ENCODE measurements around the gene BCAP29.

Gene BCAP29

GRCh38 chr7:107560898-107561516, 19.0 kb upstream of the BCAP29 start:
- peaks cover 17% of the 10 kb centered on the region for H3K36me3 ChIP-seq (ENCODE audit: control insufficient read depth, insufficient read depth, low read length)
- no peaks in the 10 kb centered on the region for H3K27me3 ChIP-seq (ENCODE audit: control insufficient read depth, insufficient read depth, low read length)
- no peaks in the 10 kb centered on the region for H3K9me3 ChIP-seq (ENCODE audit: control insufficient read depth, insufficient read depth, low read length)
- H3K4me1 ChIP-seq (ENCODE audit: control insufficient read depth, insufficient read depth, low read length), result peaks cover 13% of the 10 kb centered on the region; the same call in 1 of the 2 replicates
- no peak overlapping the region for H3K9ac ChIP-seq (ENCODE audit: low read depth, low read length)
- H3K4me3 ChIP-seq (ENCODE audit: low read depth, low read length), result no peak overlapping the region
- no peak overlapping the region for H3K27ac ChIP-seq (ENCODE audit: low read depth, low read length)

GRCh38 chr7:107563081-107563774, 16.8 kb upstream of the BCAP29 start:
- H3K4me3 ChIP-seq (ENCODE audit: low read depth, low read length), result peak overlapping the region; percentile 100
- peaks cover 13% of the 10 kb centered on the region; the same call in 1 of the 2 replicates for H3K4me1 ChIP-seq (ENCODE audit: control insufficient read depth, insufficient read depth, low read length)
- H3K27ac ChIP-seq (ENCODE audit: low read depth, low read length), result peak overlapping the region; percentile 95
- no peaks in the 10 kb centered on the region for H3K27me3 ChIP-seq (ENCODE audit: control insufficient read depth, insufficient read depth, low read length)
- peak overlapping the region; percentile 98 for H3K9ac ChIP-seq (ENCODE audit: low read depth, low read length)
- no peaks in the 10 kb centered on the region for H3K9me3 ChIP-seq (ENCODE audit: control insufficient read depth, insufficient read depth, low read length)
- H3K36me3 ChIP-seq (ENCODE audit: control insufficient read depth, insufficient read depth, low read length), result peaks cover 9% of the 10 kb centered on the region; the same call in 1 of the 2 replicates

- H3K27me3 ChIP-seq (ENCODE audit: control insufficient read depth, insufficient read depth, low read length), result no peaks in the 10 kb centered on the region
- H3K4me3 ChIP-seq (ENCODE audit: low read depth, low read length), result peak within 1 kb of the TSS; percentile 100
- peak within 1 kb of the TSS; percentile 95 for H3K27ac ChIP-seq (ENCODE audit: low read depth, low read length)
Observed at GRCh38 chr7:107563775-107564552, 16.1 kb upstream of the BCAP29 start, which contains the start of the genes COG5 and DUS4L. COG5 (minus strand) TSS chr7:107563920; CDS start chr7:107563896, 24 bp downstream. DUS4L (plus strand) TSS chr7:107563971; CDS start chr7:107567071, 3,100 bp downstream.

GRCh38 chr7:107564553-107565298, 15.3 kb upstream of the BCAP29 start:
- peak overlapping the region; percentile 95 for H3K27ac ChIP-seq (ENCODE audit: low read depth, low read length)
- H3K9ac ChIP-seq (ENCODE audit: low read depth, low read length), result peak overlapping the region; percentile 98
- no peaks in the 10 kb centered on the region for H3K9me3 ChIP-seq (ENCODE audit: control insufficient read depth, insufficient read depth, low read length)
- H3K4me1 ChIP-seq (ENCODE audit: control insufficient read depth, insufficient read depth, low read length), result peaks cover 13% of the 10 kb centered on the region; the same call in 1 of the 2 replicates
- H3K27me3 ChIP-seq (ENCODE audit: control insufficient read depth, insufficient read depth, low read length), result no peaks in the 10 kb centered on the region
- peak overlapping the region; percentile 100 for H3K4me3 ChIP-seq (ENCODE audit: low read depth, low read length)
- H3K36me3 ChIP-seq (ENCODE audit: control insufficient read depth, insufficient read depth, low read length), result peaks cover 10% of the 10 kb centered on the region; the same call in 1 of the 2 replicates

More at GRCh38 chr7:107563775-107564552, 16.1 kb upstream of the BCAP29 start, which contains the start of the genes COG5 and DUS4L:
- peak within 1 kb of the TSS; percentile 98 for H3K9ac ChIP-seq (ENCODE audit: low read depth, low read length)
- H3K36me3 ChIP-seq (ENCODE audit: control insufficient read depth, insufficient read depth, low read length), result peaks cover 10% of the 10 kb centered on the region; the same call in 1 of the 2 replicates
- no peaks in the 10 kb centered on the region for H3K9me3 ChIP-seq (ENCODE audit: control insufficient read depth, insufficient read depth, low read length)
- peaks cover 13% of the 10 kb centered on the region; the same call in 1 of the 2 replicates for H3K4me1 ChIP-seq (ENCODE audit: control insufficient read depth, insufficient read depth, low read length)

- Histone ChIP-seq H3K9me3 (ENCODE audit: control insufficient read depth, insufficient read depth, low read length) (no peaks in the 10 kb centered on the region), H3K9ac (ENCODE audit: low read depth, low read length) (no peak overlapping the region), H3K4me3 (ENCODE audit: low read depth, low read length) (no peak overlapping the region), H3K27ac (ENCODE audit: low read depth, low read length) (no peak overlapping the region), H3K36me3 (ENCODE audit: control insufficient read depth, insufficient read depth, low read length) (peaks cover 58% of the 10 kb centered on the region), H3K4me1 (ENCODE audit: control insufficient read depth, insufficient read depth, low read length) (no peaks in the 10 kb centered on the region), H3K27me3 (ENCODE audit: control insufficient read depth, insufficient read depth, low read length) (no peaks in the 10 kb centered on the region)
Observed at GRCh38 chr7:107570298-107570697, 9.7 kb upstream of the BCAP29 start.

- Histone ChIP-seq H3K9ac (ENCODE audit: low read depth, low read length) (no peak overlapping the region), H3K27ac (ENCODE audit: low read depth, low read length) (no peak overlapping the region), H3K4me3 (ENCODE audit: low read depth, low read length) (no peak overlapping the region), H3K9me3 (ENCODE audit: control insufficient read depth, insufficient read depth, low read length) (no peaks in the 10 kb centered on the region), H3K4me1 (ENCODE audit: control insufficient read depth, insufficient read depth, low read length) (no peaks in the 10 kb centered on the region), H3K36me3 (ENCODE audit: control insufficient read depth, insufficient read depth, low read length) (peaks cover 69% of the 10 kb centered on the region), H3K27me3 (ENCODE audit: control insufficient read depth, insufficient read depth, low read length) (no peaks in the 10 kb centered on the region)
Observed at GRCh38 chr7:107573537-107573936, 6.5 kb upstream of the BCAP29 start.

- peaks cover 29% of the 10 kb centered on the region for H3K36me3 ChIP-seq (ENCODE audit: control insufficient read depth, insufficient read depth, low read length)
- peak overlapping the region; percentile 87 for H3K9ac ChIP-seq (ENCODE audit: low read depth, low read length)
- H3K27ac ChIP-seq (ENCODE audit: low read depth, low read length), result peak overlapping the region; percentile 89
- H3K4me1 ChIP-seq (ENCODE audit: control insufficient read depth, insufficient read depth, low read length), result 0 out of 2 replicates have a peak, but pooled peaks cover 3% of the 10 kb centered on the region
- no peaks in the 10 kb centered on the region; the same call in 1 of the 2 replicates for H3K27me3 ChIP-seq (ENCODE audit: control insufficient read depth, insufficient read depth, low read length)
- peak overlapping the region; percentile 100 for H3K4me3 ChIP-seq (ENCODE audit: low read depth, low read length)
- H3K9me3 ChIP-seq (ENCODE audit: control insufficient read depth, insufficient read depth, low read length), result no peaks in the 10 kb centered on the region
Observed at GRCh38 chr7:107579554-107579884, 527 bp upstream of the BCAP29 start.

- Histone ChIP-seq H3K9me3 (ENCODE audit: control insufficient read depth, insufficient read depth, low read length) (no peaks in the 10 kb centered on the region), H3K4me1 (ENCODE audit: control insufficient read depth, insufficient read depth, low read length) (0 out of 2 replicates have a peak, but pooled peaks cover 3% of the 10 kb centered on the region), H3K27me3 (ENCODE audit: control insufficient read depth, insufficient read depth, low read length) (no peaks in the 10 kb centered on the region; the same call in 1 of the 2 replicates), H3K36me3 (ENCODE audit: control insufficient read depth, insufficient read depth, low read length) (peaks cover 16% of the 10 kb centered on the region), H3K4me3 (ENCODE audit: low read depth, low read length) (peak overlapping the region; percentile 100), H3K9ac (ENCODE audit: low read depth, low read length) (peak overlapping the region; percentile 87), H3K27ac (ENCODE audit: low read depth, low read length) (peak overlapping the region; percentile 89)
Observed at GRCh38 chr7:107580716-107581383, 804 bp downstream of the BCAP29 start.

- peaks cover 9% of the 10 kb centered on the region for H3K36me3 ChIP-seq (ENCODE audit: control insufficient read depth, insufficient read depth, low read length)
- no peak overlapping the region for H3K27ac ChIP-seq (ENCODE audit: low read depth, low read length)
- H3K9ac ChIP-seq (ENCODE audit: low read depth, low read length), result no peak overlapping the region
- H3K4me1 ChIP-seq (ENCODE audit: control insufficient read depth, insufficient read depth, low read length), result 0 out of 2 replicates have a peak, but pooled peaks cover 3% of the 10 kb centered on the region
- H3K9me3 ChIP-seq (ENCODE audit: control insufficient read depth, insufficient read depth, low read length), result no peaks in the 10 kb centered on the region
- H3K4me3 ChIP-seq (ENCODE audit: low read depth, low read length), result peak overlapping the region; percentile 100
- H3K27me3 ChIP-seq (ENCODE audit: control insufficient read depth, insufficient read depth, low read length), result no peaks in the 10 kb centered on the region; the same call in 1 of the 2 replicates
Observed at GRCh38 chr7:107581387-107582013, 1.5 kb downstream of the BCAP29 start.

Measured in HUES48 (cell line).